NCI-H1436 (cell line): ENCODE data around the gene ANO2.

Experiments
- DNase-seq: peaks from one replicate; lab custom pipeline; 2025; lab: John Stamatoyannopoulos, UW

Gene ANO2

DNA sequence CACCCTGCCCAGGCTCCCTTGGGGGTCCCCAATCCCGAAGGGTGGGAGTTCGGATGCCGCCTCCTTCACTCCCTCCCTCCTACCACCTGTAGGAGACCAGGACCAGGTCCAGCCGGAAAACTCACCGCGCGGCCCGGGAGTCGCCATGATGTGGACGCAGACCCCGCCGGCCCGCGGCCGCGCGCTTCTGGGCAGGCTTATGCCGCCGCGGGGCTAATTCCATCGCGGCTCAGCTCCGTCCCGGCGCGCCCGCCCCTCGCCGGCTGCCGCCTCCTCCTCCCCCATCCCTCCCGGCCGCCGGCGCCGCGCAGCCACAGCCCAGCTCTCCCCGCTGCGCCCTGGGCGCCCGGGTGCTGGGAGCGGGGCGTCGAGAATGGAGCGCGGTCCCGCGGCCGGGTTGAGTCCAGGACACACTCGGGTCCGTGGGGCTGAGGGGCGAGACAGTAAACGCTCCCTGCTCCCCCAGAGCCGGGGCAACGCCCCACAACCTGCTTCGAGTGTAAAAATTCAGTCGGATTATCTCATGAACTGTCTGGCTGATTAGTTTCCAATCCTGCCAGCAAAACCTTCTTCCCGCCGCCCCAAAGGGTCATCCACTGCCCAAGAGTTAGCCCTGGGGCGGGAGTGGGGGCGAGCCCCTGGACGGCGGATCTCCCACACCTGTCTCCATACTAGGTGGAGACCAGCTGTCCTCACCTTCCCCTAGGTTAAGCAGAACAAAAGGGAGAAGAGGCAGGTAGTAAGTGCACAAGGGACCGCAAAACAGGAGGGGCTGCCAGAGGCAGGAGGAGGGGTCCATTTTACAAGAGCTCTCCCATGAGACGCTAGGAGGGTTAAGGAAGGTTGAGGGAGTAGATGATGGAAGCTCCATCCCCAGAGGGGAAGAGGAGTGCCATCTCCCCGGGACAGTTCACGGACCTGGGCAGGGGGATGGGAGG, at the start of gene ANO2:
Gene ANO2 (minus strand): TSS at position 189 of the 938 bp plus-strand sequence. CDS start 42 bp downstream, at position 147.
- DNase-seq, result no peak

DNA sequence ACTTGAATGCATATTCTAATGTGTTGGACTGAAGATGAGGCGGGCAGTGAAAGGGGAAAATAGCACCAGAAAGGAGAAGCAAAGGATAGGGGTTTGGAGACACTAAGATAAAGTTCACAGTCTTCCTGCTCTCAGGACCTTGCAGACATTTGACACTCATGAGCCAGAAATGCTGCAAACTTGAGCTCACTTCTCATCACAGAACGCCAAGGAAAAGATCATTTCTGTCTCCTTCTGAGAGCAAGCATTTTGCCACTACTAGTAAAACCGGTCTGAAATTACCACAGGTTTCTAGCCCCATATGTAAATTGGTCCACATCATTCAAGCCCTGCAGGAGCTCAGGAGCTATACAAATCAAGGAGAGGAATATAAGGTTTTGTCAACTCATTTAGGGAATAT, 44.6 kb upstream of the ANO2 start:
- DNase-seq, result no peak

DNA sequence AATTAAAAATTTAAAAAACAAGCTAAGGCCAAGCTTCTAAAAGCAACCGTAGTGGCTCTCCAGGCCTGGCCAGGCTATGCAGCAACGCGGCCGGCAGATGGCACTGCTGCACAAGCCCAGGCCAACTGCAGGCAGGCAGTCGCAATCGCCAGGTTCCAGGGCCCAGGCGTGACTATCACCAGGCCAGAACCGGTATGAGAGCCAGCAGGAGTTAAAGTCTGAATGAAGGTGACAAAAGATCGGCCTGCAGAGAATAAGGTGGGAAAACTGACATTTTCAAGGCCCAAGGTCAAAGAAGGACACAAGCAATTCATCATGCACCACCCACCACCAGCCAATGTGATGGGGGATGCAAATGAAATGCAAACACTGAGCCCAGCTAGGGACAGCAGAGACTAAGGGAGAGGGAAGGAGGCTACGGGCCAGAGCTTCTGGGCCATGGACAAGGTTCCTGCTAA, 43.6 kb upstream of the ANO2 start:
- DNase-seq, result peak; percentile 30

GRCh38 chr12:5988088-5988487, 43.0 kb upstream of the ANO2 start:
- DNase-seq, result no peak

DNA sequence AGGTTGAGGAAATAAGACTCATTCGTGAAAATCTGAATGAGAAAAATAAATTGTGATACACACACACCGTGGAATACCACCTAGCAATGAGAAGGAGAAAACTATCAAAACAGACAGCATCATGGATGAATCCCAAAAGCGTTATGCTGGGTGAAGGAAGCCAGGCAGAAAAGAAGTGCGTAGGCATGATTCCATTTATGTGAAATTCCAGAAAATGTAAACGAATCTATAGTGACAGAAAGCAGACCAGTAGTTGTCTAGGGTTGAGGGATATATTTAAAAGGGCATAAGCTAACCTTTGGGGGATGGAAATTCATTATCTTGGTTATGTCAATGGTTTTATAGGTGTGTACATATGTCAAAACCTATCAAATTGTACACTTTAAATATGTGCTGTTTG, 42.5 kb upstream of the ANO2 start:
- DNase-seq, result no peak

DNA sequence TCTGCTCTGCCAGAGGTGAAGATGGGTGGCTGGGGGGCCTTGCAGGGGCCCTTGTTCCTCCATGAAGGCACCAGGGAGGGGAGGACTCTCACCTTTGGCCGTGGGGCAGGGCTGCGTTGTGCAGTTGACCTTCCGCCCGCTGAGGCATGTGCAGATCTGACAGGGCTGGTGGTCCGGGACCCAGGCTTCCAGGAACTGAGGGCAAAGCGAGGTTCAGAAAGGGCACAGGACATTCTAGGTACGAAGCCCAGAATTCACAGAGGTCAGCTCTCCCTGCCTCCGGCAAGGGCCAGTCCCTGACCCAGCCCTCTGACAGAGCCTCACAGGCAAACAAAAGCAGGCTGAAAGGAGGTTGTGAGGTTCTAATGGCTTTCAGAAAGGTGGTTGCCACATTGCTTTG, 40.4 kb upstream of the ANO2 start:
- DNase-seq, result no peak

DNA sequence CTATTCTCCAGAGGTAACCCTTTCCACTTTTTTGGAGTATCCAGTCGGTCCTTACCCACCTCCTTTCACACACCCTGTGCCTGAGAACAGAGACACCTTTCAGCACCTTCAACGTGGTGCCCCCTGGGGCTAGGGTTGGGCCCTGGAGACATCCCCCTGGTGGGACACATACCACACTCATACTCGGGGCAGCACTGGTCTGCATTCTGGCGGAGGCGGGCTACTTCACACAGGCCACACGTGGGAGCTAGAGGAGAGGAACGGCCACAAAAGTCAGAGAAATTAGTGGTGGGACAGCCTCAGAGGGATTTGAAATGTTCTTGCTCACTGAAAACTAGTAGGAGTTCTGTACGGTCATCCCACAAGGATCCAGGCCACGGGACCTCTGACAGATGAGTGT, 39.8 kb upstream of the ANO2 start:
- DNase-seq, result no peak

DNA sequence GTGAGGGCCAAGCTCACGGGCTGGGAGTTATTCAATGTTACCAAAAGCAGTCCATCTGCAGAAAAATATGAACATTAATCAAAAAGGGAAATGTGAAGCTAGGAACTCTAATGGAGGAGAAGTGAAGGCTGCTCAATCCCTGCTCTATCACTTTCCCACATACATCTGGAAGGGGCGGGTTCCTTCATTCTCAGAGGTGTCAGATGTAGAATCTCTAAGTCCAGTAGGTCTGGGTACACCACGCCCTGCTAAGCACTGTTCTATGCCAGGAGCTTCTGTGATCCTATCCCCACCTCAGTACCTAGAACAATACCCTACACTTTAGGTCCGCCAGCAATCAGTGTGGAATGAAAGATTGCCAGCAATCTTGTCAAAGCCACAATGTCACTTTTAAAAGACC, 37.0 kb upstream of the ANO2 start:
- DNase-seq, result no peak

GRCh38 chr12:5977556-5977955, 32.5 kb upstream of the ANO2 start:
- no peak for DNase-seq

DNA sequence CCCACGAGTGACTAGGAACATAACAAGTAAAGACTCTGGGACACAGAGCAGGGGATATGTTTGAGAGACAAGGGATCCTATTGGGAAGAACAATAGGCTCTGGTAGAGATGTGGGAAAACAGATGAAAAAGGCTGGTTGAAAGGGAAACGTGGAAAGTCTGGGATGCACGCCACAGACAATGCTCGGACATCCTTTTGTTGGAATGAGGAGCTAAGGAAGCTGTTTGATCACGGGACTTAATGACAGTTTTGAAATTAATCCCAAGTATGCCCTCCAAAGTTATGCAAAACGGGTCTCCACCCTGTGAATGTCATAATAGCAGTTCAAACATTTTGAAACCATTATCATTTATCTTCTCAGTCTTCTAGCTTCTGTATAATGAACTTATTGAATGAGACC, 31.7 kb upstream of the ANO2 start:
- no peak for DNase-seq

DNA sequence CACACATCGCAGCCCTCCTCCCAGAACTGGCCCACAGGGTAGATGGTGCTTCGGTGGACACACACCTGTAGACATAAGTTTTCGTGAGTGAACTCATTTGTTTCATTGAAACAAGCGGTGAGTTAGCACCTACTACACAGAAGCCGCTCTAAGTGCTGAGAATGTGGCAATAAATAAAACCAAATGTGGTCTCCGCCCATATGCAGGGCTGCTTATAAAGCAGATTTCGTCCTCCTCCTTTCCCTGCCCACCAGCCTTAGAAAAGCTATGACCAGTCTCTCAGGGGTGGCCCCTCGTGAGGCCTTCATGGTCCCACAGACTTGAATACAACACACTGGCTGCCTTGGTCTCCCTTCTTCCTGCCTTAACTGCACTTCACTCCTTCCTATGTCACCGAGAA, 31.1 kb upstream of the ANO2 start:
- DNase-seq, result no peak

- no peak for DNase-seq
These were observed 28.5 kb upstream of the ANO2 start for GRCh38 chr12:5973461-5974115.

DNA sequence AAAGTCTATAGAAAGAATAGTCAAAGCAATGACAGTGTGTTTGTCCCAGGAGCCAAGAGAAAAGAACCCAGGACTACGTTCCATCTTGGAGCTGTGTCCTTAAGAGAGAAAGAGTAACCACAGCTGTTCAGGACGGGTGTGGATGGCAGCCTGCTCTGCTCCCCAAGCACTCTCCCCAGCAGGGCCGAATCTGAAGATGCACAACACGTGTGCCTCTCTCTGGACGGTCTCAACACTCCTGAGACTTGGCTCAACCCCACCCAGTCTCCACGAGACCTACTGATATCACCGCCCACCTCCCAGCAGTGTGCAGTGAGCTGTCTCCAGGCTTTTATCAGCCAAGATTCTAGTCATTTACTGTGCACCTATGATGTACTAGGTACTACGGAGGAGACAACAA, 27.3 kb upstream of the ANO2 start:
- no peak for DNase-seq

DNA sequence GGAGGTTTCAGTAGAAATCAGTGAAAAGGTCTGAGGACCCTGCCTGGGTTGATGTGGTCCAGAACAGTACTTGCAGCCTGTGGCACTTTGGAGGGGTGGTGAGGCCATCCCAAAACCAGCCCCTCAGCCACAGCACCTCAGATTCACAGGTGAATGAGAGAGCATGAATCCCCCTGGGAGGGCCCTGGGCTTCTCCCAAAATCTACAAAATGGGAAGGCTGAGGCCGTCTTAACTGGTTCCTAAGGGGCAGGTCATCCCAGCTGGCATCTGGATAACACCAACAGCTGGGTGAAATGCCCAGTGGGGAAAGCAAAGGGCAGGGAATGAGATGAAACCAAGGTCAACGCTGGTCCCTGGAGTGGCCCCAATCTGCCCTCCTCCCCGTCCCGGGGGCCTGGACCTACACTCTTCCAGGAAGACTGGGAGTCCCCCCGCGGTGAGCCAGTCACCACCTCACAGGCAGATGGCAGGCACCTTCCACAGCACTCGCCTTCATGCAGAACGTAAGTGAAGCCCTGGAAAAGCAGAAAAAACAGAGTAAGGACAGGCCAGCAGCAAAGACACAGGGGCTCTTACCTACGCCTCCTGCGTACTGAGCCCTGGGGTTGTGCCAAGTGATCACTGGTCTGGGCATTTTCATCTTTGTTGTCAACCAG, 26.3 kb upstream of the ANO2 start:
- no peak for DNase-seq

DNA sequence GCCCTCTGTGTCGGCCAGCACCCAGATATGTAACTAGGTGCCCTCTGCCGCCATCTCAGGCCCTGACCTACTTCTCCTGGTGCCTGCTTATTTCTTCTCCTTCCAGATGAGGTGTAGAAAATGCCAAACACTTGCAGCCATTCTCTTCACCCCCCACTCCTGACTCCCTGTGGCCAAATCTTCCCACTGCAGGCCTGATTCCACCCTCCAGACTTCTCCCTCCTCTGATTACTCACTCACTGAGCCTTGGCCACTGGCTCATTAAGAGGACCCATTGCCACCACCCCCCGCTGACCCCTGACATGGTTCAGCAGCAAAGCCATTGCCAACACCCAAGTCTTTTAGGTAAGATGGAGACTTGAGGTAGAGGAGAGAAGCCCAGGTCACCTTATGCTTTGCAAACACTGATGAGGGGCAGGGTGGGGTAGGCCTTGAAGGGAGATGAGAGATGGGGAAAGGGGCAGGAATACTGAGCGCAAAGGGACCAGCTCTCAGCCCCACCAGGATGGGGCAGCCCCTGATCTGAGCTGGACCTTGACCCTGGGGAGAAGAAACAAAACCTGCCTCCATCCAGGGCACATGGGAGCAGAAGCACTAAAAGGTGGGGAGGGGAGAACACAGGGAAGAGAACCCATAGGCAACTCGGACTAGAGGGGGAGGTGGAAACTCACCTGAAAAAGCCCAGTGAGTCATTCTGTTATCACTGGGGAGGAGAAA, 25.1 kb upstream of the ANO2 start:
- DNase-seq, result no peak

DNA sequence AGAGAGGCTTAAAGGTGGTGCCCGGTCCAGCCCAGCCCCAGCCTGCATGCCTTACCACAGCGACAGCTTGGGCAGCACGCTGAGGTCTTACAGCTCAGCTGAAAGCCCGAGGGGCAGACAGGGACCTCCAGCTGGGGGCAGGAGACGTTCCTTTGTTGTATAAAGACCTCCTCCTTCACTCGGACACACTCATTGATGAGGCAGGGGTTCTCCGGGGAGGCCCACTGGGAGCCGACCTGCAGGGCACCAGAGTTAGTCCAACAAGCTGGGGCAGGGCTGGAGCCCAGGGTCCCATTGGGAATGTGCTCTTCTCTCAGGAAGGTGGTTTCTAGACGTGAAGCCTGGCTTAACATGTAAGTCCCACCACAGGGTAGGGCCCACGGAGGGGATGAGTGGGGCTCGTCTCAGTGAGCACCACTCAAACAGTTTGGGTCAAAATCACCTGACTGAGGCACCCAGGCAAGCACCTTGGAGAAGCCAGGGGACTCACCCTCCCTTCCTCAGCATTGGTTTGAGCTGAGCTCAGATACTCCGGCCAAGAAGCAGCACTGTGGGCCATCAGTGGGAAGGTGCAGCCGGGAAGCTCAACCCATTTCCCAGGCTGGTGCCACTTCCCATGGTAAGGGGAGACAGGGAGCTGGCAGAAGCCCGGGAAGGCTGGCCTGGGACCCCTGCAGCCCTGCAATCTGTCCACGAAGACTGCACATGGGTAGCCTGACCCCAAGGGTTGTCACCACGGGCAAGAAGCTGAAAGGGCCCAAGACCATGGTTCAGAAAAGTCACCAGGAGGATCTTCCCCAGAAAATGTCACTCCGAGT, 24.3 kb upstream of the ANO2 start:
- DNase-seq, result no peak

GRCh38 chr12:5967645-5968415, 22.8 kb upstream of the ANO2 start:
- DNase-seq, result no peak

GRCh38 chr12:5966486-5967095, 21.5 kb upstream of the ANO2 start:
- DNase-seq, result no peak

GRCh38 chr12:5965950-5966383, 20.9 kb upstream of the ANO2 start:
- peak; percentile 12 for DNase-seq
